Neural crest cell (in vitro differentiated cells): Measurements from ENCODE around the gene RXRA. TPM values are rescaled to one million over a fixed set of nuclear protein-coding genes. Genes with fewer than 3 reads are reported as not detected.

Source experiments
- DNase-seq: peaks from one replicate; pipeline ENCODE4 v3.0.0; 2021; ENCODE audit warnings: low read depth, mixed read lengths, low spot score
- H3K27ac Mint-ChIP-seq: one replicate; pipeline ENCODE4 v1.8.0; 2021; ENCODE audit warnings: mild to moderate bottlenecking, mixed read lengths; ENCODE audit not compliant: unreplicated experiment
- H3K27me3 Mint-ChIP-seq: 2 replicates; pipeline ENCODE4 v1.8.0; 2021; ENCODE audit warnings: low read depth, mild to moderate bottlenecking, mixed read lengths
- H3K36me3 Mint-ChIP-seq: 2 replicates; pipeline ENCODE4 v1.8.0; 2021; ENCODE audit warnings: low read depth, mild to moderate bottlenecking, mixed read lengths
- H3K4me1 Mint-ChIP-seq: 2 replicates; pipeline ENCODE4 v1.8.0; 2021; ENCODE audit warnings: mixed read lengths
- H3K4me3 Mint-ChIP-seq: one replicate; pipeline ENCODE4 v1.8.0; 2021; ENCODE audit warnings: mild to moderate bottlenecking, mixed read lengths
- H3K9me3 Mint-ChIP-seq: 2 replicates; pipeline ENCODE4 v1.8.0; 2021; ENCODE audit warnings: mixed read lengths
- CTCF ChIP-seq: fragments of 200-600 bp; sonication (generic); conservative IDR thresholded peaks from 2 replicates; pipeline ENCODE4 v1.5.0; 2021; ENCODE audit warnings: antibody characterized with exemption, mild to moderate bottlenecking
- total RNA-seq: library from RNA; stranded (reverse); gene quantifications from 2 replicates; pipeline ENCODE4 v1.2.1, GENCODE V29; 2021

Gene RXRA
- total RNA-seq, 1 donor from 2014 or later = 41.2 TPM

GRCh38 chr9:134477927-134478326, 151.7 kb downstream of the RXRA start:
- no peak for TF ChIP-seq CTCF
- Mint-ChIP-seq H3K9me3 (no peaks in the 10 kb centered on the region), H3K27me3 (no peaks in the 10 kb centered on the region), H3K4me1 (no peaks in the 10 kb centered on the region), H3K27ac (no peak overlapping the region), H3K4me3 (no peak overlapping the region), H3K36me3 (no peaks in the 10 kb centered on the region)
- no peak for DNase-seq

GRCh38 chr9:134481762-134482161, 155.5 kb downstream of the RXRA start:
- Mint-ChIP-seq H3K27me3 (no peaks in the 10 kb centered on the region), H3K4me1 (no peaks in the 10 kb centered on the region), H3K36me3 (no peaks in the 10 kb centered on the region), H3K27ac (no peak overlapping the region), H3K9me3 (no peaks in the 10 kb centered on the region), H3K4me3 (no peak overlapping the region)
- no peak for DNase-seq
- no peak for TF ChIP-seq CTCF

- H3K27ac Mint-ChIP-seq = peak overlapping the region; percentile 9
- H3K4me3 Mint-ChIP-seq = no peak overlapping the region
- no peak for DNase-seq
- TF ChIP-seq CTCF = no peak
- H3K36me3 Mint-ChIP-seq = no peaks in the 10 kb centered on the region
- H3K4me1 Mint-ChIP-seq = no peaks in the 10 kb centered on the region
- H3K9me3 Mint-ChIP-seq = no peaks in the 10 kb centered on the region
- no peaks in the 10 kb centered on the region for H3K27me3 Mint-ChIP-seq
Measured at GRCh38 chr9:134482226-134482625, 156.0 kb downstream of the RXRA start.

- H3K4me3 Mint-ChIP-seq = no peak overlapping the region
- TF ChIP-seq CTCF = no peak
- no peak overlapping the region for H3K27ac Mint-ChIP-seq
- DNase-seq = no peak
- no peaks in the 10 kb centered on the region for H3K27me3 Mint-ChIP-seq
- peaks cover 2% of the 10 kb centered on the region for H3K4me1 Mint-ChIP-seq
- no peaks in the 10 kb centered on the region for H3K36me3 Mint-ChIP-seq
- no peaks in the 10 kb centered on the region for H3K9me3 Mint-ChIP-seq
Measured at GRCh38 chr9:134483361-134484184, 157.3 kb downstream of the RXRA start.

GRCh38 chr9:134484479-134484878, 158.2 kb downstream of the RXRA start:
- no peaks in the 10 kb centered on the region for H3K27me3 Mint-ChIP-seq
- peaks cover 4% of the 10 kb centered on the region for H3K4me1 Mint-ChIP-seq
- TF ChIP-seq CTCF = no peak
- no peak overlapping the region for H3K27ac Mint-ChIP-seq
- no peak for DNase-seq
- no peaks in the 10 kb centered on the region for H3K36me3 Mint-ChIP-seq
- H3K4me3 Mint-ChIP-seq = no peak overlapping the region
- H3K9me3 Mint-ChIP-seq = no peaks in the 10 kb centered on the region
